A549 (cell line): Measurements from ENCODE around the gene TIMP1.

Source experiments
- CBX2 ChIP-seq: fragments of 200-600 bp; sonication (generic); IDR thresholded peaks from 2 replicates; pipeline ENCODE4 v1.6.1; 2016; ENCODE audit warnings: low read depth, mild to moderate bottlenecking, borderline replicate concordance
- CBX8 ChIP-seq: fragments of 200-600 bp; sonication (generic); IDR thresholded peaks from 2 replicates; pipeline ENCODE4 v1.6.1; 2016
- CHD2 ChIP-seq: fragments of 150-350 bp; IDR thresholded peaks from 2 replicates; pipeline ENCODE4 v1.6.1; 2014; ENCODE audit warnings: low read length; ENCODE audit not compliant: partially characterized antibody
- CTCF ChIP-seq: fragments of >200 bp; sonication (Bioruptor Twin); formaldehyde crosslinking; IDR thresholded peaks from 3 replicates; pipeline ENCODE4 v1.5.1; 2016
- EP300 ChIP-seq, 2 experiments: fragments of >200 bp; sonication (Bioruptor Twin); formaldehyde crosslinking; IDR thresholded peaks; 2 replicates in 1 of 2; 3 replicates in 1 of 2; pipeline ENCODE4 v1.6.1; 2016 to 2017
- FOXS1 ChIP-seq: fragments of 250-450 bp; sonication (Bioruptor Pico); IDR thresholded peaks from 2 replicates; pipeline ENCODE4 v1.5.0; 2020; ENCODE audit warnings: mild to moderate bottlenecking, moderate library complexity
- JUNB ChIP-seq: fragments of >200 bp; sonication (Bioruptor Twin); formaldehyde crosslinking; IDR thresholded peaks from 2 replicates; pipeline ENCODE4 v1.6.1; 2016
- MAX ChIP-seq: IDR thresholded peaks from 2 replicates; pipeline ENCODE4 v1.6.1; 2012
- MAZ ChIP-seq: fragments of 150-350 bp; IDR thresholded peaks from 2 replicates; pipeline ENCODE4 v1.6.1; 2014; ENCODE audit warnings: antibody characterized with exemption, low read depth, low read length, borderline replicate concordance
- POLR2A ChIP-seq: IDR thresholded peaks from 2 replicates; pipeline ENCODE4 v1.6.1; 2012; ENCODE audit warnings: mild to moderate bottlenecking, low read length
- POLR2AphosphoS2 ChIP-seq: conservative IDR thresholded peaks from 2 replicates; pipeline ENCODE4 v1.6.1; 2012; ENCODE audit warnings: low read length, improper control_type of control experiment, inconsistent platforms
- SMC3 ChIP-seq: fragments of >200 bp; sonication (Bioruptor Twin); formaldehyde crosslinking; IDR thresholded peaks from 3 replicates; pipeline ENCODE4 v1.6.1; 2018; ENCODE audit warnings: inconsistent platforms
- ZC3H11A ChIP-seq: fragments of 450-650 bp; IDR thresholded peaks from 2 replicates; pipeline ENCODE4 v1.6.1; 2014; ENCODE audit warnings: antibody characterized with exemption, mild to moderate bottlenecking
- ZNF302 ChIP-seq: fragments of 250-450 bp; sonication (Bioruptor Pico); IDR thresholded peaks from 2 replicates; pipeline ENCODE4 v1.9.0; 2021; ENCODE audit warnings: inconsistent platforms, mild to moderate bottlenecking, moderate library complexity

GRCh38 chrX:47560934-47561658 lies 21.1 kb upstream of the TIMP1 start, which contains the start of gene ARAF:
- TF ChIP-seq ZC3H11A: no peak
- no peak for TF ChIP-seq CTCF
- TF ChIP-seq MAZ: no peak
- TF ChIP-seq CHD2: no peak
- no peak for TF ChIP-seq EP300 (IDR thresholded peaks at IDR 0.05)
- TF ChIP-seq SMC3: no peak
- TF ChIP-seq POLR2AphosphoS2: no peak
- TF ChIP-seq JUNB: no peak
- no peak for TF ChIP-seq CBX2
- no peak for TF ChIP-seq ZNF302
- no peak for TF ChIP-seq FOXS1 (CRISPR knock-in tag)
- no peak for TF ChIP-seq CBX8
- TF ChIP-seq POLR2A: peak; percentile 51
- peak; percentile 59; the same call in 1 of the 2 replicates for TF ChIP-seq MAX
